ENCODE results near the gene WEE1.

DNA sequence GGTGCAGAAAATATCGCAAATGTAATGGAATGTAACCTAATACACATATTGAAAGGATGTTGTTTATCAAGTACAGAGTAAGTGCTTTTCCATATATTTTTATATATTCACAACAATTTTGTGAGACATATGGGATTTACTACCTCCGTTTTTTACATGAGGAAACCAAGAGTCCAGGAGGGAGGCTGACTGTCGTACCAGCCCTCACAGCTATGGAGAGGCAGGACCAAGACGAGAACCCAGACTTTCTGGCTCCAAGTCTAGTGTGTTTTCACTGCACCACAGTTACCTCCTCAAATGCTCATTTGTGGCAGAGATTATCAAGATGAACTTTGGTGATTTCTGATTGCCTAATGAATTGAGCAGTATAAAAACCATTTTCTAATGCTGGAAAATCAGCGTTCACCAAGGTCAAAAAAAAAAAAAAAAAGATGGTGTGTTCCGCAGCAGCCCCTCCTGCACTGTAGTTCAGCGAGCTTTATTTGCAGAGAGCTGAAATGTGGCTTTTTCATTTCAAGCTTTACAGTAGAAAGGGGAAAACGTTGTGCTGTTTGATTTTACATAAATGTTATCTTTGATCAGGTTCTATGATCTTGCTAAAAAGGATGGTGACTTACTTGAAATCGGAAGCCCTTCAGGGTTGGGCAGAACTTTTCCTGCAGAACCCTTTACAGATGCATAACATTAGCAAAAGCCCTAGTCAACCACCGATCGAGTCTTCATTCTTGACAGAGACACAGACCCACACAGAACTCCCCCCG is 44.7 kb upstream of the WEE1 start:
- TF ChIP-seq EP300 (IDR thresholded peaks at IDR 0.05) (no peak), ESRRA (IDR thresholded peaks at IDR 0.05; ENCODE audit: borderline replicate concordance, low read length) (no peak), MYC (IDR thresholded peaks at IDR 0.05; ENCODE audit: borderline replicate concordance, low read length) (no peak), CEBPB (IDR thresholded peaks at IDR 0.05) (no peak), NR3C1 (IDR thresholded peaks at IDR 0.05) (no peak), EHMT2 (IDR thresholded peaks at IDR 0.05; ENCODE audit: low read depth) (no peak), NFE2L2 (conservative IDR thresholded peaks at IDR 0.05; ENCODE audit: low read length) (no peak), POLR2A (IDR thresholded peaks at IDR 0.05; ENCODE audit: low read length) (no peak)
- TF ChIP-seq, protein P1, sequence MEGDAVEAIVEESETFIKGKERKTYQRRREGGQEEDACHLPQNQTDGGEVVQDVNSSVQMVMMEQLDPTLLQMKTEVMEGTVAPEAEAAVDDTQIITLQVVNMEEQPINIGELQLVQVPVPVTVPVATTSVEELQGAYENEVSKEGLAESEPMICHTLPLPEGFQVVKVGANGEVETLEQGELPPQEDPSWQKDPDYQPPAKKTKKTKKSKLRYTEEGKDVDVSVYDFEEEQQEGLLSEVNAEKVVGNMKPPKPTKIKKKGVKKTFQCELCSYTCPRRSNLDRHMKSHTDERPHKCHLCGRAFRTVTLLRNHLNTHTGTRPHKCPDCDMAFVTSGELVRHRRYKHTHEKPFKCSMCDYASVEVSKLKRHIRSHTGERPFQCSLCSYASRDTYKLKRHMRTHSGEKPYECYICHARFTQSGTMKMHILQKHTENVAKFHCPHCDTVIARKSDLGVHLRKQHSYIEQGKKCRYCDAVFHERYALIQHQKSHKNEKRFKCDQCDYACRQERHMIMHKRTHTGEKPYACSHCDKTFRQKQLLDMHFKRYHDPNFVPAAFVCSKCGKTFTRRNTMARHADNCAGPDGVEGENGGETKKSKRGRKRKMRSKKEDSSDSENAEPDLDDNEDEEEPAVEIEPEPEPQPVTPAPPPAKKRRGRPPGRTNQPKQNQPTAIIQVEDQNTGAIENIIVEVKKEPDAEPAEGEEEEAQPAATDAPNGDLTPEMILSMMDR (IDR thresholded peaks at IDR 0.05) = no peak
- TF ChIP-seq, protein P2, sequence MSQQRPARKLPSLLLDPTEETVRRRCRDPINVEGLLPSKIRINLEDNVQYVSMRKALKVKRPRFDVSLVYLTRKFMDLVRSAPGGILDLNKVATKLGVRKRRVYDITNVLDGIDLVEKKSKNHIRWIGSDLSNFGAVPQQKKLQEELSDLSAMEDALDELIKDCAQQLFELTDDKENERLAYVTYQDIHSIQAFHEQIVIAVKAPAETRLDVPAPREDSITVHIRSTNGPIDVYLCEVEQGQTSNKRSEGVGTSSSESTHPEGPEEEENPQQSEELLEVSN (IDR thresholded peaks at IDR 0.05; ENCODE audit: borderline replicate concordance, low read depth) = no peak
